GM23338 (cell line): ENCODE results near the gene TLCD3A. TPM values are rescaled to one million over a fixed set of nuclear protein-coding genes. Genes with fewer than 3 reads are reported as not detected.

Source experiments
- ATAC-seq: fragments of 200-7000 bp; cut with Tn5 transposase; 3 replicates; pipeline ENCODE4 v1.9.1; 2020
- DNase-seq: peaks from one replicate; pipeline ENCODE4 v3.0.0-alpha.2; 2015; ENCODE audit warnings: low spot score
- H2AFZ ChIP-seq: fragments of 200-600 bp; sonication (generic); 2 replicates; pipeline ENCODE4 v1.8.0; 2016; ENCODE audit warnings: antibody characterized with exemption, mild to moderate bottlenecking, moderate library complexity
- H3F3A ChIP-seq: fragments of 200-600 bp; sonication (generic); replicated peaks from 2 replicates; pipeline ENCODE4 v1.8.0; 2017; ENCODE audit warnings: antibody characterized with exemption, mixed run types, low read depth
- H3K27ac ChIP-seq: fragments of 200-600 bp; sonication (generic); 2 replicates; pipeline ENCODE4 v1.6.1; 2016; ENCODE audit warnings: low read depth
- H3K27me3 ChIP-seq: fragments of 200-600 bp; sonication (generic); 2 replicates; pipeline ENCODE4 v1.8.0; 2016; ENCODE audit warnings: mild to moderate bottlenecking, mixed run types, moderate library complexity; ENCODE audit not compliant: insufficient read depth
- H3K36me3 ChIP-seq: fragments of 200-600 bp; sonication (generic); 2 replicates; pipeline ENCODE4 v1.8.0; 2016; ENCODE audit warnings: mild to moderate bottlenecking; ENCODE audit not compliant: insufficient read depth
- H3K4me1 ChIP-seq: fragments of 200-600 bp; sonication (generic); 2 replicates; pipeline ENCODE4 v1.8.0; 2016; ENCODE audit warnings: mild to moderate bottlenecking, moderate library complexity; ENCODE audit not compliant: insufficient read depth
- H3K4me2 ChIP-seq: fragments of 200-600 bp; sonication (generic); 2 replicates; pipeline ENCODE4 v1.7.1; 2017; ENCODE audit warnings: mixed run types
- H3K4me3 ChIP-seq: fragments of 200-600 bp; sonication (generic); 2 replicates; pipeline ENCODE4 v1.6.1; 2016; ENCODE audit warnings: mixed run types
- H3K79me2 ChIP-seq: fragments of 200-600 bp; sonication (generic); replicated peaks from 2 replicates; pipeline ENCODE4 v1.8.0; 2017; ENCODE audit warnings: mild to moderate bottlenecking; ENCODE audit not compliant: insufficient read depth
- H3K9me2 ChIP-seq: fragments of 200-600 bp; sonication (generic); 2 replicates; pipeline ENCODE4 v1.8.0; 2017; ENCODE audit not compliant: insufficient read depth
- H4K20me1 ChIP-seq: fragments of 200-600 bp; sonication (generic); replicated peaks from 2 replicates; pipeline ENCODE4 v1.8.0; 2017; ENCODE audit warnings: mild to moderate bottlenecking; ENCODE audit not compliant: insufficient read depth
- H3K27ac Mint-ChIP-seq: 2 replicates; pipeline ENCODE4 v1.8.0; 2020; ENCODE audit warnings: inconsistent platforms, mild to moderate bottlenecking, moderate library complexity, mixed read lengths
- H3K27me3 Mint-ChIP-seq: 3 replicates; pipeline ENCODE4 v1.8.0; 2022; ENCODE audit warnings: low read depth, mild to moderate bottlenecking, moderate library complexity, mixed read lengths, inconsistent platforms; ENCODE audit not compliant: insufficient read depth, poor library complexity
- H3K36me3 Mint-ChIP-seq: 3 replicates; pipeline ENCODE4 v1.8.0; 2021; ENCODE audit warnings: low read depth, mild to moderate bottlenecking, inconsistent platforms, moderate library complexity, mixed read lengths
- H3K4me1 Mint-ChIP-seq: 3 replicates; pipeline ENCODE4 v1.8.0; 2020; ENCODE audit warnings: mild to moderate bottlenecking, inconsistent platforms, mixed read lengths
- H3K4me3 Mint-ChIP-seq: 3 replicates; pipeline ENCODE4 v1.8.0; 2021; ENCODE audit warnings: moderate library complexity, mild to moderate bottlenecking, inconsistent platforms, mixed read lengths
- H3K9me3 Mint-ChIP-seq: 3 replicates; pipeline ENCODE4 v1.8.0; 2020; ENCODE audit warnings: moderate library complexity, mild to moderate bottlenecking, inconsistent platforms, mixed read lengths
- NANOG ChIP-seq: IDR thresholded peaks from 2 replicates; pipeline ENCODE4 v1.6.1; 2016; ENCODE audit warnings: antibody characterized with exemption, borderline replicate concordance
- POLR2AphosphoS5 ChIP-seq: IDR thresholded peaks from 2 replicates; pipeline ENCODE4 v1.6.1; 2016; ENCODE audit warnings: antibody characterized with exemption, low read depth
- REST ChIP-seq: IDR thresholded peaks from one replicate; pipeline ENCODE4 v1.6.1; 2018; ENCODE audit warnings: antibody characterized with exemption; ENCODE audit not compliant: unreplicated experiment
- polyA plus RNA-seq: library from polyadenylated mRNA; unstranded; fragments of >200 nt; fragmentation: Nextera tagmentation; extraction: Ambion mirVana; gene quantifications from 2 replicates; pipeline ENCODE4 v1.2.1, GENCODE V29; 2016
- total RNA-seq: library from RNA; depleted of rRNA; stranded (reverse); fragments of >200 nt; shearing (Covaris generic); gene quantifications from 2 replicates; pipeline ENCODE4 v1.2.3, GENCODE V29; 2014
- TF ChIP-seq, protein P1 (sequence below): fragments of 250-450 bp; sonication (Bioruptor Pico); IDR thresholded peaks from 2 replicates; pipeline ENCODE4 v1.5.0; 2020; ENCODE audit warnings: mild to moderate bottlenecking, moderate library complexity

Gene TLCD3A
- total and polyA plus RNA-seq, 2 experiments from 2014 or later = 10.3 to 21.1 TPM

GRCh38 chr17:751269-752001 is 19.0 kb downstream of the TLCD3A start:
- peaks cover 3% of the 10 kb centered on the region; the same call in 1 of the 2 replicates for H3K9me2 ChIP-seq
- H3K4me3 ChIP-seq = peak overlapping the region; percentile 96
- Mint-ChIP-seq H3K27ac (peak overlapping the region; percentile 87), H3K27me3 (peaks cover 29% of the 10 kb centered on the region), H3K4me1 (peaks cover 21% of the 10 kb centered on the region), H3K9me3 (peaks cover 42% of the 10 kb centered on the region), H3K4me3 (peak overlapping the region; percentile 93), H3K36me3 (peaks cover 67% of the 10 kb centered on the region)
- peaks cover 38% of the 10 kb centered on the region for H3K79me2 ChIP-seq
- peak overlapping the region; percentile 66; the same call in 1 of the 2 replicates for H2AFZ ChIP-seq
- DNase-seq = peak; percentile 33
- H3F3A ChIP-seq = 0 out of 2 replicates have a peak, but pooled peaks cover 4% of the 10 kb centered on the region
- no peak for TF ChIP-seq POLR2AphosphoS5
- TF ChIP-seq NANOG = no peak
- TF ChIP-seq, protein P1, sequence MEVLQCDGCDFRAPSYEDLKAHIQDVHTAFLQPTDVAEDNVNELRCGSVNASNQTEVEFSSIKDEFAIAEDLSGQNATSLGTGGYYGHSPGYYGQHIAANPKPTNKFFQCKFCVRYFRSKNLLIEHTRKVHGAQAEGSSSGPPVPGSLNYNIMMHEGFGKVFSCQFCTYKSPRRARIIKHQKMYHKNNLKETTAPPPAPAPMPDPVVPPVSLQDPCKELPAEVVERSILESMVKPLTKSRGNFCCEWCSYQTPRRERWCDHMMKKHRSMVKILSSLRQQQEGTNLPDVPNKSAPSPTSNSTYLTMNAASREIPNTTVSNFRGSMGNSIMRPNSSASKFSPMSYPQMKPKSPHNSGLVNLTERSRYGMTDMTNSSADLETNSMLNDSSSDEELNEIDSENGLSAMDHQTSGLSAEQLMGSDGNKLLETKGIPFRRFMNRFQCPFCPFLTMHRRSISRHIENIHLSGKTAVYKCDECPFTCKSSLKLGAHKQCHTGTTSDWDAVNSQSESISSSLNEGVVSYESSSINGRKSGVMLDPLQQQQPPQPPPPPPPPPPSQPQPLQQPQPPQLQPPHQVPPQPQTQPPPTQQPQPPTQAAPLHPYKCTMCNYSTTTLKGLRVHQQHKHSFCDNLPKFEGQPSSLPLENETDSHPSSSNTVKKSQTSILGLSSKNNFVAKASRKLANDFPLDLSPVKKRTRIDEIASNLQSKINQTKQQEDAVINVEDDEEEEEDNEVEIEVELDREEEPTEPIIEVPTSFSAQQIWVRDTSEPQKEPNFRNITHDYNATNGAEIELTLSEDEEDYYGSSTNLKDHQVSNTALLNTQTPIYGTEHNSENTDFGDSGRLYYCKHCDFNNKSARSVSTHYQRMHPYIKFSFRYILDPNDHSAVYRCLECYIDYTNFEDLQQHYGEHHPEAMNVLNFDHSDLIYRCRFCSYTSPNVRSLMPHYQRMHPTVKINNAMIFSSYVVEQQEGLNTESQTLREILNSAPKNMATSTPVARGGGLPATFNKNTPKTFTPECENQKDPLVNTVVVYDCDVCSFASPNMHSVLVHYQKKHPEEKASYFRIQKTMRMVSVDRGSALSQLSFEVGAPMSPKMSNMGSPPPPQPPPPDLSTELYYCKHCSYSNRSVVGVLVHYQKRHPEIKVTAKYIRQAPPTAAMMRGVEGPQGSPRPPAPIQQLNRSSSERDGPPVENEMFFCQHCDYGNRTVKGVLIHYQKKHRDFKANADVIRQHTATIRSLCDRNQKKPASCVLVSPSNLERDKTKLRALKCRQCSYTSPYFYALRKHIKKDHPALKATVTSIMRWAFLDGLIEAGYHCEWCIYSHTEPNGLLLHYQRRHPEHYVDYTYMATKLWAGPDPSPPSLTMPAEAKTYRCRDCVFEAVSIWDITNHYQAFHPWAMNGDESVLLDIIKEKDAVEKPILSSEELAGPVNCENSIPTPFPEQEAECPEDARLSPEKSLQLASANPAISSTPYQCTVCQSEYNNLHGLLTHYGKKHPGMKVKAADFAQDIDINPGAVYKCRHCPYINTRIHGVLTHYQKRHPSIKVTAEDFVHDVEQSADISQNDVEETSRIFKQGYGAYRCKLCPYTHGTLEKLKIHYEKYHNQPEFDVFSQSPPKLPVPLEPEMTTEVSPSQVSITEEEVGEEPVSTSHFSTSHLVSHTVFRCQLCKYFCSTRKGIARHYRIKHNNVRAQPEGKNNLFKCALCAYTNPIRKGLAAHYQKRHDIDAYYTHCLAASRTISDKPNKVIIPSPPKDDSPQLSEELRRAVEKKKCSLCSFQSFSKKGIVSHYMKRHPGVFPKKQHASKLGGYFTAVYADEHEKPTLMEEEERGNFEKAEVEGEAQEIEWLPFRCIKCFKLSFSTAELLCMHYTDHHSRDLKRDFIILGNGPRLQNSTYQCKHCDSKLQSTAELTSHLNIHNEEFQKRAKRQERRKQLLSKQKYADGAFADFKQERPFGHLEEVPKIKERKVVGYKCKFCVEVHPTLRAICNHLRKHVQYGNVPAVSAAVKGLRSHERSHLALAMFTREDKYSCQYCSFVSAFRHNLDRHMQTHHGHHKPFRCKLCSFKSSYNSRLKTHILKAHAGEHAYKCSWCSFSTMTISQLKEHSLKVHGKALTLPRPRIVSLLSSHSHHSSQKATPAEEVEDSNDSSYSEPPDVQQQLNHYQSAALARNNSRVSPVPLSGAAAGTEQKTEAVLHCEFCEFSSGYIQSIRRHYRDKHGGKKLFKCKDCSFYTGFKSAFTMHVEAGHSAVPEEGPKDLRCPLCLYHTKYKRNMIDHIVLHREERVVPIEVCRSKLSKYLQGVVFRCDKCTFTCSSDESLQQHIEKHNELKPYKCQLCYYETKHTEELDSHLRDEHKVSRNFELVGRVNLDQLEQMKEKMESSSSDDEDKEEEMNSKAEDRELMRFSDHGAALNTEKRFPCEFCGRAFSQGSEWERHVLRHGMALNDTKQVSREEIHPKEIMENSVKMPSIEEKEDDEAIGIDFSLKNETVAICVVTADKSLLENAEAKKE (CRISPR knock-in tag) = no peak
- TF ChIP-seq REST = no peak
- peaks cover 7% of the 10 kb centered on the region; the same call in 1 of the 2 replicates for H4K20me1 ChIP-seq
- peak overlapping the region; percentile 99 for H3K4me2 ChIP-seq
- H3K4me1 ChIP-seq = peaks cover 6% of the 10 kb centered on the region; the same call in 1 of the 2 replicates
- peak; percentile 9 for ATAC-seq
- H3K36me3 ChIP-seq = peaks cover 25% of the 10 kb centered on the region; the same call in 1 of the 2 replicates
- no peaks in the 10 kb centered on the region for H3K27me3 ChIP-seq
- H3K27ac ChIP-seq = no peak overlapping the region
